GM19395 (cell line): ENCODE results near the gene CLRN1.
"Not testable (repeated sequence)": the region's sequence is repeated elsewhere in the genome, so short reads cannot be mapped to it uniquely, and the experiment has no call there.

Experiments used
- ATAC-seq: cut with Tn5 transposase; IDR thresholded peaks from one replicate; pipeline ENCODE4 v1.9.1; 2021; ENCODE audit warnings: mild to moderate bottlenecking, moderate library complexity; ENCODE audit not compliant: unreplicated experiment

The CLRN1 gene, protein sequence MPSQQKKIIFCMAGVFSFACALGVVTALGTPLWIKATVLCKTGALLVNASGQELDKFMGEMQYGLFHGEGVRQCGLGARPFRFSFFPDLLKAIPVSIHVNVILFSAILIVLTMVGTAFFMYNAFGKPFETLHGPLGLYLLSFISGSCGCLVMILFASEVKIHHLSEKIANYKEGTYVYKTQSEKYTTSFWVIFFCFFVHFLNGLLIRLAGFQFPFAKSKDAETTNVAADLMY

GRCh38 chr3:150972366-150973071 lies at the start of gene CLRN1:
CLRN1 (minus strand) TSS chr3:150972727; CDS start chr3:150972708, 19 bp downstream.
- no peak for ATAC-seq

GRCh38 chr3:151016478-151016795 lies 43.9 kb upstream of the CLRN1 start:
- no peak for ATAC-seq

- ATAC-seq, result no peak
Observed at GRCh38 chr3:151015767-151016477, 43.4 kb upstream of the CLRN1 start.

DNA sequence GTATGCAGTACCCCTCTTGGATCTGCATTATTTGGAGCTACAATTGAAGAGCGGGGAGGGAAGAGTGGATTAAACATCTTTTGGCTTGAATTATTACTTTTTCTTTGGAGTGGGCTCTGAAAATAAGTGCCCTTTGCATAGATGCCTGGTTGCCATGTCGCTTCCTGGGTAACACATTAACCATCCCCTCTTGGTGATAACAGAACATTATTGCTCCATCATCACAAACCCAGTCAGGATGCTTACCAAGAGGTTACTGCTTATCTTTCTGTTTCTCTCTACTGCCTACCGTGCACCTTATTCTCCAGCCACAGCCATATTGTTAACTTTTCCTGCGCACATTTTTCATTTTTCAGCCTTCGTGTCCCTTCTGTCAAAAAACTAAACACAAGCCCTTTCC lies 42.7 kb upstream of the CLRN1 start:
- ATAC-seq, result no peak

- no peak for ATAC-seq
Observed at GRCh38 chr3:151014501-151015018, 42.0 kb upstream of the CLRN1 start.

GRCh38 chr3:151012753-151013152 lies 40.2 kb upstream of the CLRN1 start:
- ATAC-seq, result no peak

GRCh38 chr3:151011427-151011826 lies 38.9 kb upstream of the CLRN1 start:
- no peak for ATAC-seq

DNA sequence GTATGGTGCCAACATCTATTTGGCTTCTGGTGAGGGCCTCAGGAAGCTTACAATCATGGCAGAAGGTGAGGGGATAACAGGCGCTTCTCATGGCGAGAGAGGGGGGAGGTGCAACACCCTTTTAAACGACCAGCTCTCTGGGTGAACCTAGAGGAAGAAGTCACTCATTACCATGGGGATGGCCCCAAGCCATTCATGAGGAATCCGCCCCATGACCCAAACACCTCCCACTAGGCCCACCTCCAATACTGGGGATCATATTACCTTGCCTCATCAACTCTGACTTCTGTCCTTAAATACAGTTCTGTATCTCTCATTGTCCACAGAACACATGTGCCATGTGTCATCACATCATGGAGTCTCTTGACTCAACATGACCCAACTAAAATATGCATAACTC lies 37.5 kb upstream of the CLRN1 start:
- no peak for ATAC-seq

DNA sequence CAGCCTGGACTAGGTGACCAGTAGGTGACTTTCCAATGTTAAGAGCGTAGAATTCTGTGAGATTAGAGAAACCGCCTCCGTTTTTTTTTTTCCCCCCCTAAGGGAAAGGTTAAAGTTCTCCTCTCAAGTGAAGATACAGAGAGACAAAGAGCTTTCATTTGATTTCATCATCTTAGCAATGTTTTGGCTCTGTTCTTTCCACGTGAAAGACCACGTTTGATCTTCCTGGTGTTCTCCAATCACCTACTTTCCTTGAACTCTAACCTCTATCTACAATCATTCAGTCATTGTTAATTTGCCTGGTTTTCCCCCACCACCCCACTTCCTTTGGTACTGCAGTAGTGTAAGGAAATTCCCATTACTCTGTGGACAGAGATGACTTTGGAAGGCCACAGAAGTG lies 36.9 kb upstream of the CLRN1 start:
- ATAC-seq, result no peak

DNA sequence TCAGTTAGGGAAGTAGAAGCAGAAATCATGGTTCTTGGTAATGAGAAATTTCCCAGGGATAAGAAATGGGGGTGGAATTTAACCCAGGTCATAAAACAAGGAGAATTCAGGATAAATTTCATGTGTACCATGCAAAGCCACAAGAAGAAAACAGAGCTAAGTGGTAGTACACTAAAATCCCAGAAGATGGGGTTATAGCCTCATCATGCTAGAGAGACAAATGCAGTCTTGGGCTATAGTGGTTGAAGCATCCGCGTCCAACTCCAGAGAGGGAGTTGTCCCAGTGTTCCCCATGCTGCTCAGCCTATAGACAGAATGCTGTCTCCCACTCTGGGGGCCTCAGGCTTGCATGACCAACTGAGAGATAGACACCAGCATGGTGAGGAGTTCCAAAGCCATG lies 36.2 kb upstream of the CLRN1 start:
- ATAC-seq, result no peak

- no peak for ATAC-seq
Observed at GRCh38 chr3:151003768-151004134, 31.2 kb upstream of the CLRN1 start.

GRCh38 chr3:151003029-151003767 lies 30.7 kb upstream of the CLRN1 start:
- no peak for ATAC-seq

DNA sequence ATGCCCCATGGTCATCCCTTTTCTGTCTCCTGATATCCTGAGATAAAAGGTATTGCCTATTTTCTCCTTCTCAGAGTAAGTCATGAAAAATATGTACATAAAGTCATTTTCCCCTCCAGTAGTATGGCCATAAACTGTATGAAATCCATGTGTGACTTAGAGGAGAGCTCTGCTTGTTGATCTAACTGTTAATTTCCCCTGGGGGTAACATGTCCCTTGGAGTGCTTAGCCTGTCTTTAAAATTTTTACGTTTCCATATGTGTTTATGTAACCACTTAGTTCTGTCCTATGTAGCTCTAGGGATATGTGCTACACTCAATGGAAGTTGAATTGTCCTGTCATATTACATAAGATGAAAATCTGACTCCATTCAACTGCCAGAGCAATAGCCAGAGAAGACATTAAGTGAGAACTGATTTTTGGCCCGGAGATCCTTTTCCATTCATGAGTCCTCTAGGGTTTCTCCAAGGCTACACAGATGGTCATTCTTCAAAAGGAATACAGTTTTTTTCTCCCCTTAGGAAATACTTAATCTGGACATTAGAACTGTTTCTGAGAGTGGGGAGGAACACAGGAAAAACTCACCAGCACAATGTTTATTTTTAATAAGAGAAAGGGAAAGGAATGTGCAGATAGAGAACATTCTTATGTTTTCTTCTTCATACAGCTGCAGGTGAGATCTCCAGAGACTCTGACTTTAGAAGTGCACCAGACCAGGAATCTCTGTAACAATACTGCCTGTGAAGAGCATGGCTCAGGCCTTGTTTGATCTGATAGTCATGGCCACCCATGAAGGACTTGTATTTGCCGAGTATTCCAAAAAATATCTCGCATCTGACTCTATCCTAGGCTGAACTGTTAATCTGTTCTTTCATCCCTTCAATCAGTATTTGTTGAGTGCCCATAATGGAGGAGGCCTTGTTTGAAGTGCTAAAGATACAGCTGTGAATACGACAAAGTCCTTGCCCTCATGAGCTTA lies 29.8 kb upstream of the CLRN1 start:
- ATAC-seq, result no peak

- no peak for ATAC-seq
Observed at GRCh38 chr3:150998996-150999395, 26.5 kb upstream of the CLRN1 start.

- ATAC-seq, result no peak
Observed at GRCh38 chr3:150996731-150997130, 24.2 kb upstream of the CLRN1 start.

DNA sequence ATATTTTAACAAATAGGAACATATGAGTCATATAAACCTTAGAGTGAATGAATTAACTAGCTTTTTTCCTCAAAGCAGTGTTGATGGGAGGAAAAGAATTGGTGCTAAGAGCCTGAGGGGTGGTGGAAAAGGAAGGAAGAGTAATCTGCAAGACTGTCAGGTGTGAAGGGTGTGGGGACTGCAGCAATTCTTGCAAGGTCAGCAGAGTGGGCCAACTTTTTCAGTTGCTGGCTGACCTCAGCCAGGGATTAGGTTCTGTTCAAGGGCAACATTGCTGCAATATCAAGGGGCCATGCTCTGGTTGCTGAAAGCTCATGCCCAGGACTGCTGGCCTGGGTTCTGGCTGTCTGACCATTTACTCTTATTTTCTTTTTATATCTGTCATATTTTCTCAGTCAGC lies 23.0 kb upstream of the CLRN1 start:
- ATAC-seq, result no peak

GRCh38 chr3:150989208-150989607 lies 16.7 kb upstream of the CLRN1 start:
- no peak for ATAC-seq

DNA sequence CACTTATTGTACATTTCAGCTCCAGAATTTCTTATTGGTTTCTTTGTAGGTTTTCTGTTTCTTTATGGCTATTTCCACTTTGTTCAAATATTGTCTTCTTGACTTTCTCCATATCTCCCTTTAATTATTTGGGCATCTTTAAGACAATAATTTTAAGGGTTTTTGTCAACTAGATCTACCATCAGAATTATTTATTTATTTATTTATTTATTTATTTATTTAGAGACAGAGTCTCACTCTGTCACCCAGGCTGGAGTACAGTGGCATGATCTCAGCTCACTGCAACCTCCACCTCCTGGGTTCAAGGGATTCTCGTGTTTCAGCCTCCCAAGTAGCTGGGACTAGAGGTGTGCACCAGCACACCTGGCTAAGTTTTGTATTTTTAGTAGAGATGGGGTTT lies 15.9 kb upstream of the CLRN1 start:
- not testable (repeated sequence) for ATAC-seq

DNA sequence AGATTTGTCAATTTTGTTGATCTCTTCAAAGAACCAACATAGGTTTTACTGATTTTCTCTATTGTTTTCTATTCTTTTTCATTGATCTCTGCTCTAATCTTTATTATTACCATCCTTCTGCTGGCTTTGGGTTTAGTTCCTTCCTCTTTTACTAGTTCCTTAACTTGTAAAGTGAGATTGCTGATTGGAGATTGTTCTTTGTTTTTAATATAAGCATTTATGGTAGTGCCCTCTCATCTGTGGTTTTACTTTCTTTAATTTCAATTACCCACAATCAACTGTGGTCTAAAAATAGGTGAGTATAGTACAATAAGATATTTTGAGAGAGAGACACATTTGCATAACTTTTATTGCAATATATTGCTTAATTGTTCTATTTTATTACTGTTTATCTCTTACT lies 13.2 kb upstream of the CLRN1 start:
- ATAC-seq, result no peak

- ATAC-seq, result no peak
Observed at GRCh38 chr3:150984066-150984465, 11.5 kb upstream of the CLRN1 start.
